K562 (cell line): ENCODE results near the gene CD69. TPM values are rescaled to one million over a fixed set of nuclear protein-coding genes. Genes with fewer than 3 reads are reported as not detected.

ENCODE experiments used
- ATAC-seq: fragments of 200-7000 bp; cut with Tn5 transposase; 3 replicates; pipeline ENCODE4 v1.9.1; 2020; ENCODE audit warnings: moderate library complexity
- BruUV-seq: library from RNA; stranded (reverse); fragments of 400-500 nt; replicated peaks from 2 replicates; lab custom pipeline; 2021; lab: Mats Ljungman, UMichigan
- CTCF ChIA-PET: fragments of 300-600 bp; formaldehyde crosslinking; extraction: SDS; loops from one replicate; lab custom pipeline; 2021; ENCODE audit warnings: low intra/inter-chr PET ratio; lab: Yijun Ruan, JAX
- POLR2A ChIA-PET: fragments of 300-600, 350-650 bp; sonication (Branson Sonifier 250); formaldehyde crosslinking; extraction: SDS; loops from one replicate; lab custom pipeline; 2021; ENCODE audit warnings: antibody characterized with exemption, inconsistent platforms; lab: Yijun Ruan, JAX
- DNase-seq, 4 experiments: peaks; one replicate each; pipeline versions ENCODE4 v3.0.0 to v3.0.0-alpha.2; 2011 to 2018; ENCODE audit warnings: low spot score in 3 of 4, mixed read lengths in 3 of 4; ENCODE audit errors: extremely low read depth in 1 of 4
- FAIRE-seq: peaks from 2 replicates; lab custom pipeline; 2011; peaks lifted over from hg19 to GRCh38; lab: Jason Lieb, UNC
- H2AFZ ChIP-seq: 2 replicates; pipeline ENCODE4 v1.6.0; 2011; ENCODE audit warnings: low read depth, low read length, control low read depth, inconsistent platforms
- H3K27ac ChIP-seq: fragments of 200-600 bp; 3 replicates; pipeline ENCODE4 v1.8.0; 2011; ENCODE audit warnings: low read depth, mild to moderate bottlenecking, control low read depth, inconsistent platforms, low read length, moderate library complexity, mixed read lengths; ENCODE audit errors: extremely low read depth
- H3K27me3 ChIP-seq, 2 experiments: fragments of 300-600 bp in 1 of 2; 2 replicates in 1 of 2; 3 replicates in 1 of 2; pipeline versions ENCODE4 v1.6.0 to v1.8.0; 2011; ENCODE audit warnings: inconsistent platforms in 2 of 2, low read length in 2 of 2, mild to moderate bottlenecking in 1 of 2, mixed read lengths in 1 of 2, moderate library complexity in 1 of 2; ENCODE audit not compliant: control insufficient read depth in 2 of 2, insufficient read depth in 2 of 2
- H3K36me3 ChIP-seq: fragments of 300-600 bp; 3 replicates; pipeline ENCODE4 v1.8.0; 2011; ENCODE audit warnings: mild to moderate bottlenecking, low read length, inconsistent platforms; ENCODE audit not compliant: control insufficient read depth, insufficient read depth
- H3K4me1 ChIP-seq, 2 experiments: fragments of 200-600 bp in 1 of 2; replicated peaks in 1 of 2; 2 replicates in 1 of 2; 3 replicates in 1 of 2; pipeline versions ENCODE4 v1.5.1 to v1.8.0; 2011; ENCODE audit warnings: inconsistent platforms in 2 of 2, low read length in 2 of 2, mild to moderate bottlenecking in 1 of 2, mixed read lengths in 1 of 2, moderate library complexity in 1 of 2; ENCODE audit not compliant: control insufficient read depth in 2 of 2, insufficient read depth in 2 of 2
- H3K4me2 ChIP-seq: 2 replicates; pipeline ENCODE4 v1.6.1; 2011; ENCODE audit warnings: low read length, control low read depth, inconsistent platforms, mixed read lengths; ENCODE audit not compliant: insufficient read depth
- H3K4me3 ChIP-seq: fragments of 200-600 bp; sonication (generic), shearing (Covaris generic); 2 replicates; pipeline ENCODE4 v1.5.1; 2016; ENCODE audit warnings: control low read depth, inconsistent platforms
- H3K79me2 ChIP-seq: fragments of 200-600 bp; 3 replicates; pipeline ENCODE4 v1.8.0; 2011; ENCODE audit warnings: low read length, inconsistent platforms; ENCODE audit not compliant: control insufficient read depth, insufficient read depth
- H3K9ac ChIP-seq, 2 experiments: 2 replicates each; pipeline versions ENCODE4 v1.6.0 to v1.6.1; 2011; ENCODE audit warnings: low read depth in 2 of 2, low read length in 2 of 2, control low read depth in 1 of 2, inconsistent platforms in 1 of 2, mild to moderate bottlenecking in 1 of 2, mixed read lengths in 1 of 2; ENCODE audit not compliant: insufficient read depth in 1 of 2
- H3K9me1 ChIP-seq: one replicate; pipeline ENCODE4 v1.6.0; 2011; ENCODE audit warnings: inconsistent platforms, mild to moderate bottlenecking, low read length, moderate library complexity; ENCODE audit not compliant: control insufficient read depth, insufficient read depth
- H3K9me3 ChIP-seq: replicated peaks from 2 replicates; pipeline ENCODE4 v1.5.1; 2011; ENCODE audit warnings: low read depth, low read length, inconsistent platforms; ENCODE audit not compliant: control insufficient read depth, insufficient read depth
- H4K20me1 ChIP-seq: replicated peaks from 2 replicates; pipeline ENCODE4 v1.6.1; 2011; ENCODE audit warnings: low read length, inconsistent platforms, mixed read lengths; ENCODE audit not compliant: control insufficient read depth, insufficient read depth
- ATF6 ChIP-seq: sonication (generic); formaldehyde crosslinking; IDR thresholded peaks from 2 replicates; pipeline ENCODE4 v1.4.0; 2020; ENCODE audit warnings: mild to moderate bottlenecking, missing genetic modification reagents
- CREB3 ChIP-seq: fragments of 450-650 bp; conservative IDR thresholded peaks from 2 replicates; pipeline ENCODE4 v1.6.1; 2016; ENCODE audit warnings: missing genetic modification characterization, low read depth, mild to moderate bottlenecking, missing compliant biosample characterization, moderate library complexity
- ESRRA ChIP-seq: fragments of 450-650 bp; IDR thresholded peaks from 2 replicates; pipeline ENCODE4 v1.6.1; 2014; ENCODE audit warnings: low read depth, mild to moderate bottlenecking, moderate library complexity, borderline replicate concordance
- FOS ChIP-seq: IDR thresholded peaks from 3 replicates; pipeline ENCODE4 v1.6.1; 2011; ENCODE audit not compliant: insufficient read length; ENCODE audit errors: extremely low read depth
- IFI16 ChIP-seq: fragments of 250-450 bp; sonication (Bioruptor Pico); IDR thresholded peaks from 2 replicates; pipeline ENCODE4 v2.1.2; 2022; ENCODE audit warnings: mild to moderate bottlenecking, inconsistent platforms
- MAFG ChIP-seq: fragments of 450-650 bp; conservative IDR thresholded peaks from 2 replicates; pipeline ENCODE4 v1.6.1; 2016; ENCODE audit warnings: missing genetic modification characterization, missing compliant biosample characterization
- MYBL2 ChIP-seq, 2 experiments: fragments of 450-650 bp in 1 of 2; sonication (generic) in 1 of 2; formaldehyde crosslinking in 1 of 2; IDR thresholded peaks; 2 replicates each; pipeline versions ENCODE4 v1.6.1 to v1.8.1; 2017 to 2022; ENCODE audit warnings: borderline replicate concordance in 1 of 2, inconsistent platforms in 1 of 2, low read depth in 1 of 2, mild to moderate bottlenecking in 1 of 2, missing genetic modification reagents in 1 of 2, moderate library complexity in 1 of 2
- NFE2L1 ChIP-seq: fragments of 450-650 bp; IDR thresholded peaks from 2 replicates; pipeline ENCODE4 v1.6.1; 2016; ENCODE audit warnings: missing genetic modification characterization, low read depth, mild to moderate bottlenecking, missing compliant biosample characterization, moderate library complexity, borderline replicate concordance
- PHF8 ChIP-seq: fragments of 200-600 bp; sonication (generic); IDR thresholded peaks from 2 replicates; pipeline ENCODE4 v1.6.1; 2012; ENCODE audit warnings: mixed run types, mild to moderate bottlenecking, inconsistent platforms, low read length, moderate library complexity, borderline replicate concordance
- SNRNP70 ChIP-seq: fragments of 200-400 bp; formaldehyde crosslinking; optimal IDR thresholded peaks from 2 replicates; pipeline ENCODE3; 2017; ENCODE audit warnings: low read depth, low read length
- SRSF3 ChIP-seq: fragments of 200-400 bp; formaldehyde crosslinking; IDR thresholded peaks from 2 replicates; pipeline ENCODE4 v1.6.1; 2016; ENCODE audit warnings: mild to moderate bottlenecking, low read length, moderate library complexity; ENCODE audit not compliant: insufficient read depth
- TOE1 ChIP-seq, 2 experiments: fragments of 450-650 bp in 1 of 2; sonication (generic) in 1 of 2; formaldehyde crosslinking in 1 of 2; IDR thresholded peaks; 2 replicates each; pipeline versions ENCODE4 v1.7.1 to v1.8.0; 2016 to 2022; ENCODE audit warnings: borderline replicate concordance in 2 of 2, mild to moderate bottlenecking in 2 of 2, antibody characterized with exemption in 1 of 2, inconsistent platforms in 1 of 2, low read depth in 1 of 2, missing genetic modification reagents in 1 of 2, moderate library complexity in 1 of 2
- ZBTB34 ChIP-seq: fragments of 250-450 bp; sonication (Bioruptor Pico); IDR thresholded peaks from 2 replicates; pipeline ENCODE4 v1.8.0; 2021; ENCODE audit warnings: mild to moderate bottlenecking, moderate library complexity
- ZFP91 ChIP-seq: sonication (generic); formaldehyde crosslinking; IDR thresholded peaks from 2 replicates; pipeline ENCODE4 v1.8.0; 2022; ENCODE audit warnings: mild to moderate bottlenecking, missing genetic modification reagents
- ZNF239 ChIP-seq: fragments of 250-450 bp; sonication (Bioruptor Pico); IDR thresholded peaks from 2 replicates; pipeline ENCODE4 v1.4.0; 2020; ENCODE audit warnings: mild to moderate bottlenecking
- WGBS: fragments of 100-300 bp; shearing (Covaris generic); methylation state at CpG from one replicate; pipeline ENCODE4 v1.1.6; 2016; ENCODE audit warnings: low coverage, mixed read lengths; ENCODE audit not compliant: insufficient coverage; ENCODE audit errors: missing lambda C conversion rate; 5-methylcytosine and 5-hydroxymethylcytosine counted together
- in situ Hi-C: fragments of 300-500 bp; cut with MboI; formaldehyde crosslinking; loops from 4 replicates; pipeline ENCODE4 v1.15.0; 2018; ENCODE audit warnings: inconsistent platforms, mixed read lengths
- intact Hi-C: fragments of 100-400 bp; cut with micrococcal nuclease; formaldehyde crosslinking; loops from 2 replicates; pipeline ENCODE4 v1.14.2; 2022
- polyA plus RNA-seq, 8 experiments: library from polyadenylated mRNA; depleted of rRNA in 4 of 8; stranded (reverse) in 5 of 8; unstranded in 3 of 8; fragments of >200 nt; fragmentation: Nextera tagmentation in 2 of 8; fragmentation: Illumina TruSeq in 1 of 8; extraction: Ambion mirVana in 2 of 8; extraction: Trizol in 1 of 8; gene quantifications; 2 replicates each; pipeline versions ENCODE4 v1.2.1 to v1.2.3, GENCODE V29; 2011 to 2014; ENCODE audit warnings: inconsistent platforms in 1 of 8, missing spikeins in 1 of 8
- total RNA-seq, 7 experiments: library from RNA; depleted of rRNA in 6 of 7; stranded (reverse); fragments of >200 nt in 6 of 7; fragmentation: Illumina TruSeq in 2 of 7; extraction: Trizol in 2 of 7; gene quantifications; 2 replicates each; pipeline versions ENCODE4 v1.2.1 to v1.2.3, GENCODE V29; 2011 to 2021; ENCODE audit warnings: low replicate concordance in 1 of 7

Gene CD69
- total and polyA plus RNA-seq, 9 of the 15 experiments (the other 6 are each of a cell fraction or from before 2014, with no cell fraction given): 11.7 to 243 (median 54.4) TPM

- POLR2A ChIA-PET: no interaction called here
- intact Hi-C loops (no loop called here), in situ Hi-C loops (no loop called here)
- ATAC-seq (peak; percentile 46; the same call in 1 of the 3 replicates), DNase-seq (no peak), FAIRE-seq (no peak)
- Histone ChIP-seq H3K36me3 (no peaks in the 10 kb centered on the region), H3K27me3 (no peaks in the 10 kb centered on the region), H3K4me3 (no peak overlapping the region), H2AFZ (peak overlapping the region; percentile 73), H3K4me2 (no peak overlapping the region), H3K4me1 (no peaks in the 10 kb centered on the region; a peak in 1 of 5 replicates), H3K79me2 (no peaks in the 10 kb centered on the region), H4K20me1 (no peaks in the 10 kb centered on the region), H3K9me3 (no peaks in the 10 kb centered on the region), H3K27ac (peak overlapping the region; percentile 52; the same call in 1 of the 3 replicates), H3K9me1 (no peaks in the 10 kb centered on the region), H3K9ac (peak overlapping the region in 1 of 2 experiments; percentile 31; a peak in 1 of 4 replicates)
- 45% methylated on average over 2 of the region's 2 CpGs for WGBS
- no TSS peak for BruUV-seq
- CTCF ChIA-PET: no interaction called here
- TF ChIP-seq FOS: no peak
- no peak for TF ChIP-seq PHF8
- TF ChIP-seq CREB3: no peak
- peak; percentile 72; the same call in 1 of the 2 replicates for TF ChIP-seq NFE2L1
- TF ChIP-seq SRSF3: no peak
- TF ChIP-seq ZFP91 (CRISPR knock-in tag): no peak
- no peak for TF ChIP-seq ZBTB34
- peak; percentile 51; the same call in 1 of the 2 replicates for TF ChIP-seq MYBL2 (IDR thresholded peaks at IDR 0.05; ENCODE audit: low read depth)
- TF ChIP-seq MYBL2 (CRISPR knock-in tag; IDR thresholded peaks at IDR 0.05; ENCODE audit: borderline replicate concordance): no peak
- no peak for TF ChIP-seq TOE1 (IDR thresholded peaks at IDR 0.05; ENCODE audit: borderline replicate concordance)
- no peak for TF ChIP-seq TOE1 (CRISPR knock-in tag; IDR thresholded peaks at IDR 0.05; ENCODE audit: borderline replicate concordance, low read depth)
- TF ChIP-seq IFI16: no peak
- no peak for TF ChIP-seq SNRNP70
- TF ChIP-seq ZNF239 (CRISPR knock-in tag): no peak
- TF ChIP-seq ESRRA: no peak
- TF ChIP-seq ATF6 (CRISPR knock-in tag): no peak
- TF ChIP-seq MAFG (tag): peak; percentile 88
Measured at GRCh38 chr12:9731797-9732196, 28.9 kb downstream of the CD69 start.
